ENCODE data around the gene KCTD1.

The KCTD1 gene

GRCh38 chr18:26424428-26425147, 123.8 kb downstream of the KCTD1 start:
- no peak for DNase-seq

- no peak for DNase-seq
These were observed 125.7 kb downstream of the KCTD1 start for GRCh38 chr18:26422472-26423162.

- DNase-seq: no peak
These were observed 126.4 kb downstream of the KCTD1 start for GRCh38 chr18:26421931-26422330.

- DNase-seq: no peak
These were observed 126.8 kb downstream of the KCTD1 start for GRCh38 chr18:26421503-26421902.

- no peak for DNase-seq
These were observed 128.6 kb downstream of the KCTD1 start for GRCh38 chr18:26419746-26420145.

- no peak for DNase-seq
These were observed 130.1 kb downstream of the KCTD1 start for GRCh38 chr18:26418225-26418624.

- DNase-seq: no peak
These were observed 131.2 kb downstream of the KCTD1 start for GRCh38 chr18:26417190-26417589.

- no peak for DNase-seq
These were observed 131.7 kb downstream of the KCTD1 start for GRCh38 chr18:26416652-26417150.

GRCh38 chr18:26415631-26416030, 132.7 kb downstream of the KCTD1 start:
- DNase-seq: no peak

GRCh38 chr18:26414901-26415440, 133.4 kb downstream of the KCTD1 start:
- DNase-seq: no peak

- DNase-seq: no peak
These were observed 139.3 kb downstream of the KCTD1 start for GRCh38 chr18:26409091-26409490.

- no peak for DNase-seq
These were observed 140.4 kb downstream of the KCTD1 start for GRCh38 chr18:26407736-26408601.

- no peak for DNase-seq
These were observed 141.4 kb downstream of the KCTD1 start for GRCh38 chr18:26406854-26407517.

GRCh38 chr18:26406324-26406723, 142.0 kb downstream of the KCTD1 start:
- DNase-seq: no peak

GRCh38 chr18:26405190-26405801, 143.1 kb downstream of the KCTD1 start:
- peak; percentile 52 for DNase-seq
